Left ventricle myocardium inferior (tissue), 1 donor: ENCODE results near the gene CCDC6. TPM values are rescaled to one million over a fixed set of nuclear protein-coding genes. Genes with fewer than 3 reads are reported as not detected.

Experiments
- DNase-seq: peaks from one replicate; pipeline ENCODE4 v3.0.0-alpha.2; 2020
- H3K27ac ChIP-seq: fragments of 200-600 bp; replicated peaks from 2 replicates; pipeline ENCODE4 v1.8.0; 2021
- H3K27me3 ChIP-seq: fragments of 200-600 bp; 2 replicates; pipeline ENCODE4 v1.8.0; 2021; ENCODE audit warnings: low read depth
- H3K36me3 ChIP-seq: fragments of 200-600 bp; 2 replicates; pipeline ENCODE4 v1.8.0; 2021
- H3K4me1 ChIP-seq: fragments of 200-600 bp; 2 replicates; pipeline ENCODE4 v1.8.0; 2021
- H3K4me3 ChIP-seq: fragments of 200-600 bp; 2 replicates; pipeline ENCODE4 v1.8.0; 2021; ENCODE audit warnings: mild to moderate bottlenecking, moderate library complexity
- H3K9me3 ChIP-seq: fragments of 200-600 bp; replicated peaks from 2 replicates; pipeline ENCODE4 v1.8.0; 2021
- intact Hi-C: fragments of 100-400 bp; cut with micrococcal nuclease; formaldehyde crosslinking; loops from one replicate; pipeline ENCODE4 v1.11.0; 2022
- total RNA-seq: library from RNA; stranded (reverse); fragmentation: NEBNext Ultra II Directional; extraction: Animal tissue kit (Norgen Biotek cat#: 25700); gene quantifications from one replicate; pipeline ENCODE4 v1.2.1, GENCODE V29; 2021
- TF ChIP-seq, protein P1 (sequence below): fragments of 200-600 bp; IDR thresholded peaks from 2 replicates; pipeline ENCODE4 v1.8.0; 2021; ENCODE audit warnings: antibody characterized with exemption, mild to moderate bottlenecking, borderline replicate concordance
- donor health status: DM: no; HTN: yes; CAD: no; lungs with severe emphysema.

The CCDC6 gene
- total RNA-seq, 1 donor from 2014 or later: 16.4 TPM

- TF ChIP-seq, protein P1, sequence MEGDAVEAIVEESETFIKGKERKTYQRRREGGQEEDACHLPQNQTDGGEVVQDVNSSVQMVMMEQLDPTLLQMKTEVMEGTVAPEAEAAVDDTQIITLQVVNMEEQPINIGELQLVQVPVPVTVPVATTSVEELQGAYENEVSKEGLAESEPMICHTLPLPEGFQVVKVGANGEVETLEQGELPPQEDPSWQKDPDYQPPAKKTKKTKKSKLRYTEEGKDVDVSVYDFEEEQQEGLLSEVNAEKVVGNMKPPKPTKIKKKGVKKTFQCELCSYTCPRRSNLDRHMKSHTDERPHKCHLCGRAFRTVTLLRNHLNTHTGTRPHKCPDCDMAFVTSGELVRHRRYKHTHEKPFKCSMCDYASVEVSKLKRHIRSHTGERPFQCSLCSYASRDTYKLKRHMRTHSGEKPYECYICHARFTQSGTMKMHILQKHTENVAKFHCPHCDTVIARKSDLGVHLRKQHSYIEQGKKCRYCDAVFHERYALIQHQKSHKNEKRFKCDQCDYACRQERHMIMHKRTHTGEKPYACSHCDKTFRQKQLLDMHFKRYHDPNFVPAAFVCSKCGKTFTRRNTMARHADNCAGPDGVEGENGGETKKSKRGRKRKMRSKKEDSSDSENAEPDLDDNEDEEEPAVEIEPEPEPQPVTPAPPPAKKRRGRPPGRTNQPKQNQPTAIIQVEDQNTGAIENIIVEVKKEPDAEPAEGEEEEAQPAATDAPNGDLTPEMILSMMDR: no peak
- no peak for DNase-seq
- no peaks in the 10 kb centered on the region for H3K36me3 ChIP-seq
Observed at GRCh38 chr10:59926086-59926485, 19.7 kb upstream of the CCDC6 start.

DNA sequence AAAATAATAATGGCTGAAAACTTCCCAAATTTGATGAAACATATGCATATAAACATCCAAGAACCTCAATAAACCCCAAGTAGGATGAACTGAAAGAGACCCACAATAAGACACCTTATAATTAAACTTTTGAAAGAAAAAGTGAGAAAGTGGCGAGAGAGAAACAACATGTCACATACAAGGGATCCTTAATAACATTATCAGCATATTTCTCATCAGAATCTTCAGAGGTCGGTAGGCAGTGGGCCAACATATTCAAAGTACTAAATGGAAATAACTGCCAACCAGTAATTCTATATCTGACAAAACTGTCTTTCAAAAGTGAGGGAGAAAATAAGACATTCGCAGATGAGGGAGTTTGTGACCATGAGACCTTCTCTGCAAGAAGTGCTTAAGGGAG is 16.6 kb upstream of the CCDC6 start:
- TF ChIP-seq, protein P1: no peak
- Histone ChIP-seq H3K27ac (no peak overlapping the region), H3K4me1 (no peaks in the 10 kb centered on the region), H3K27me3 (no peaks in the 10 kb centered on the region), H3K4me3 (no peak overlapping the region), H3K36me3 (no peaks in the 10 kb centered on the region), H3K9me3 (peaks cover 27% of the 10 kb centered on the region)
- no peak for DNase-seq
- intact Hi-C loops: no loop called here

More at GRCh38 chr10:59926086-59926485, 19.7 kb upstream of the CCDC6 start:
- intact Hi-C loops: no loop called here
- Histone ChIP-seq H3K27me3 (peaks cover 5% of the 10 kb centered on the region), H3K27ac (no peak overlapping the region), H3K4me1 (no peaks in the 10 kb centered on the region), H3K4me3 (no peak overlapping the region), H3K9me3 (peaks cover 32% of the 10 kb centered on the region)

DNA sequence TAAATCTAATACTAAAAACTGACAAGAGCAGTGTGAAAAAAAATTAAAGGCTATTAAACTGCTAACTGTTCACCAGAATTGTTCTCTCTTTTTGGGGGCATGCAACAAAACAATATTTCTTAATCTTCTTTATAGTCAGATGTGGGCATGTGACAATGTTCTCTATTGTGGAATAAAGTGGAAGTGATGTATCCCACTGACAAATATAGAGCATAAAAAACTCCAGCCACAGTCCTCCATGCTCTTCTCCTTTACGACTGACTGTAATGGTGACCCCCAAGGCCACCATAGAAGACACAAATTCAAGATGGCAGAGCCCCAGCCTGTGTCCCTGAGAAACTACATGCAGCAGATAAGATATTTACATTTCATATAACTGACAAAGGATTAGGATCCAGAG is 11.6 kb upstream of the CCDC6 start:
- Histone ChIP-seq H3K27ac (no peak overlapping the region), H3K4me3 (no peak overlapping the region), H3K36me3 (no peaks in the 10 kb centered on the region), H3K4me1 (no peaks in the 10 kb centered on the region), H3K9me3 (peaks cover 35% of the 10 kb centered on the region), H3K27me3 (no peaks in the 10 kb centered on the region)
- DNase-seq: no peak
- TF ChIP-seq, protein P1: no peak
- intact Hi-C loops: no loop called here

DNA sequence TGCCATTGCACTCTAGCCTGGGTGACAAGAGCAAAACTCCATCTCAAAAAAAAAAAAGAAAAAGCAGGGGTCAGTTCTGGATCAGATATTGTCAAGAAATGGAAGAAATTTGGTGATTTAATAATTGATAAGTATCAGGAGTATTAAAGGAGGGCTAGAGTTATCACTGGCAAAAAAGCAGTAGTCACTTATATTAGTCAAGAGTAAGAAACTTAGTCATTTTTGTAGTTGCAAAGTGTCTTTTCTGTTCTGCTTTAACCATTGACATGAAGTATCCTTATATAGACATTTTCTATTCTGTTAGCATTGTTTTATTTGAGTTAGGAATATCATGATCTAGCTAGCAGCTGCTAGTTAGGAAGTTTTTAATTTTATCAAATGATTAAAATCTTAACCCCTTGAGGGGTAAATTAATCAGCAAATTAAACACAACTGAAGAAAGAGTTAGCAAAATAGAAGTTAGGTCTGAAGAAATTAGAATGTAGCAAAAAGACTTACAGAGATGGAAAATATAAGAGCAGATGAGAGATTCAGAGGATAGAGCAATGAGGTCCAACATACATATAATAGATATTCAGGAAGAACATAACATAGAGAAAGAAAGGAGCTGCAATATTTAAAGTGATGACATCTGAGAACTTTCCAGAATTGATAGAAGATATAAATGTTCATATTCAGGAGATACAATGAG is 7.3 kb upstream of the CCDC6 start:
- Histone ChIP-seq H3K36me3 (no peaks in the 10 kb centered on the region), H3K4me3 (no peak overlapping the region), H3K4me1 (peaks cover 3% of the 10 kb centered on the region), H3K9me3 (peaks cover 19% of the 10 kb centered on the region), H3K27ac (no peak overlapping the region), H3K27me3 (no peaks in the 10 kb centered on the region)
- intact Hi-C loops: no loop called here
- DNase-seq: no peak
- TF ChIP-seq, protein P1: no peak

- TF ChIP-seq, protein P1: no peak
- intact Hi-C loops: no loop called here
Observed at GRCh38 chr10:59910867-59911266, 4.5 kb upstream of the CCDC6 start.

More at GRCh38 chr10:59910867-59911266, 4.5 kb upstream of the CCDC6 start:
- Histone ChIP-seq H3K27me3 (no peaks in the 10 kb centered on the region), H3K4me1 (peaks cover 29% of the 10 kb centered on the region), H3K27ac (no peak overlapping the region), H3K36me3 (no peaks in the 10 kb centered on the region), H3K9me3 (peaks cover 19% of the 10 kb centered on the region), H3K4me3 (no peak overlapping the region)
- no peak for DNase-seq
